Breast epithelium (tissue), 3 donors: ENCODE measurements around the gene KRTAP10-5.

Experiments
- POLR2A ChIP-seq: fragments of 450-650 bp; IDR thresholded peaks from one replicate; pipeline ENCODE4 v1.6.1; 2016; ENCODE audit warnings: antibody characterized with exemption, mild to moderate bottlenecking, moderate library complexity
- POLR2AphosphoS5 ChIP-seq, 3 donors: sonication (generic); formaldehyde crosslinking; IDR thresholded peaks; one replicate each; pipeline ENCODE4 v1.6.1; 2017; ENCODE audit warnings: antibody characterized with exemption in 3 of 3
- TF ChIP-seq, protein P1 (sequence below), 3 donors: fragments of 450-650 bp; IDR thresholded peaks; one replicate each; pipeline ENCODE4 v1.5.1; 2016 to 2017; ENCODE audit warnings: antibody characterized with exemption in 3 of 3, mild to moderate bottlenecking in 3 of 3, moderate library complexity in 3 of 3

DNA sequence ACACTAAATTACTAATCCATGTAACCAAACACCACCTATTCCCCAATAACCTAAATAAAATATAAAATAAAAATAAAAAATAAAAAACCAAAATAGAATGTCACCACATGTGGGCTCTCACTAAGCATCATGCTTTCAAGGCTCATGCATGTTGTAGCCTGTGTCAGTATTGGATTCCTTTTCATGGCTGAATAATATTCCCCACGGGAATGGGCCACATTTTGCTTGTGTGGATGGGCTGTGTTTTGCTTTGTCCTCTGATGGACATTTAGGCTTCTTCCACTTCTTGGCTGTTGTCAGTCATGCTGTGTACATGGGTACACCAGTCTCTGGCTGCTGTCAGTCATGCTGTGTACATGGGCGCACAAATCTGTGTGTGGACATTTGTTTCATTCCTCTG lies 8.7 kb upstream of the KRTAP10-5 start:
- TF ChIP-seq, protein P1, sequence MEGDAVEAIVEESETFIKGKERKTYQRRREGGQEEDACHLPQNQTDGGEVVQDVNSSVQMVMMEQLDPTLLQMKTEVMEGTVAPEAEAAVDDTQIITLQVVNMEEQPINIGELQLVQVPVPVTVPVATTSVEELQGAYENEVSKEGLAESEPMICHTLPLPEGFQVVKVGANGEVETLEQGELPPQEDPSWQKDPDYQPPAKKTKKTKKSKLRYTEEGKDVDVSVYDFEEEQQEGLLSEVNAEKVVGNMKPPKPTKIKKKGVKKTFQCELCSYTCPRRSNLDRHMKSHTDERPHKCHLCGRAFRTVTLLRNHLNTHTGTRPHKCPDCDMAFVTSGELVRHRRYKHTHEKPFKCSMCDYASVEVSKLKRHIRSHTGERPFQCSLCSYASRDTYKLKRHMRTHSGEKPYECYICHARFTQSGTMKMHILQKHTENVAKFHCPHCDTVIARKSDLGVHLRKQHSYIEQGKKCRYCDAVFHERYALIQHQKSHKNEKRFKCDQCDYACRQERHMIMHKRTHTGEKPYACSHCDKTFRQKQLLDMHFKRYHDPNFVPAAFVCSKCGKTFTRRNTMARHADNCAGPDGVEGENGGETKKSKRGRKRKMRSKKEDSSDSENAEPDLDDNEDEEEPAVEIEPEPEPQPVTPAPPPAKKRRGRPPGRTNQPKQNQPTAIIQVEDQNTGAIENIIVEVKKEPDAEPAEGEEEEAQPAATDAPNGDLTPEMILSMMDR (IDR thresholded peaks at IDR 0.05): no peak
- TF ChIP-seq POLR2A (no peak), POLR2AphosphoS5 (IDR thresholded peaks at IDR 0.05) (no peak)
